Measurements from ENCODE around the gene RBM20.
"Not testable (repeated sequence)": the region's sequence is repeated elsewhere in the genome, so short reads cannot be mapped to it uniquely, and the experiment has no call there.

DNA sequence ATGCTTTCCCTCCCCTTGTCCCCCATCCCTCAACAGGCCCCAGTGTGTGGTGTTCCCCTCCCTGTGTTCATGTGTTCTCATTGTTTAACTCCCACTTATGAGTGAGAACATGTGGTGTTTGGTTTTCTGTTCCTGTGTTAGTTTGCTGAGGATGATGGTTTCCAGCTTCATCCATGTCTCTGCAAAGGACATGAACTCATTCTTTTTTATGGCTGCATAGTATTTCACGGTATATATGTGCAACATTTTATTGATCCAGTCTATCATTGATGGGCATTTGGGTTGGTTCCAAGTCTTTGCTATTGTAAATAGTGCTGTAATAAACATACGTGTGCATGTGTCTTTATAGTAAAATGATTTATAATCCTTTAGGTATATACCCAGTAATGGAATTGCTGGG lies 83.6 kb downstream of the RBM20 start:
- TF ChIP-seq, protein P1, sequence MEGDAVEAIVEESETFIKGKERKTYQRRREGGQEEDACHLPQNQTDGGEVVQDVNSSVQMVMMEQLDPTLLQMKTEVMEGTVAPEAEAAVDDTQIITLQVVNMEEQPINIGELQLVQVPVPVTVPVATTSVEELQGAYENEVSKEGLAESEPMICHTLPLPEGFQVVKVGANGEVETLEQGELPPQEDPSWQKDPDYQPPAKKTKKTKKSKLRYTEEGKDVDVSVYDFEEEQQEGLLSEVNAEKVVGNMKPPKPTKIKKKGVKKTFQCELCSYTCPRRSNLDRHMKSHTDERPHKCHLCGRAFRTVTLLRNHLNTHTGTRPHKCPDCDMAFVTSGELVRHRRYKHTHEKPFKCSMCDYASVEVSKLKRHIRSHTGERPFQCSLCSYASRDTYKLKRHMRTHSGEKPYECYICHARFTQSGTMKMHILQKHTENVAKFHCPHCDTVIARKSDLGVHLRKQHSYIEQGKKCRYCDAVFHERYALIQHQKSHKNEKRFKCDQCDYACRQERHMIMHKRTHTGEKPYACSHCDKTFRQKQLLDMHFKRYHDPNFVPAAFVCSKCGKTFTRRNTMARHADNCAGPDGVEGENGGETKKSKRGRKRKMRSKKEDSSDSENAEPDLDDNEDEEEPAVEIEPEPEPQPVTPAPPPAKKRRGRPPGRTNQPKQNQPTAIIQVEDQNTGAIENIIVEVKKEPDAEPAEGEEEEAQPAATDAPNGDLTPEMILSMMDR (IDR thresholded peaks at IDR 0.05) = not testable (repeated sequence)
- not testable (repeated sequence) for TF ChIP-seq EP300 (IDR thresholded peaks at IDR 0.05)

Data from stomach (tissue), 4 donors.